HG02642 (cell line): Measurements from ENCODE around the gene MGRN1.

Source experiments
- ATAC-seq: cut with Tn5 transposase; IDR thresholded peaks from one replicate; pipeline ENCODE4 v1.9.1; 2021; ENCODE audit warnings: mild to moderate bottlenecking; ENCODE audit not compliant: unreplicated experiment, poor library complexity

MGRN1 gene

GRCh38 chr16:4603624-4604170 is 20.9 kb upstream of the MGRN1 start:
- no peak for ATAC-seq

- ATAC-seq, result no peak
Observed at GRCh38 chr16:4604401-4604800, 20.2 kb upstream of the MGRN1 start.

GRCh38 chr16:4606354-4606753 is 18.3 kb upstream of the MGRN1 start:
- ATAC-seq, result no peak

- no peak for ATAC-seq
Observed at GRCh38 chr16:4607841-4608703, 16.6 kb upstream of the MGRN1 start.

GRCh38 chr16:4608704-4608980 is 16.0 kb upstream of the MGRN1 start:
- ATAC-seq, result no peak

- ATAC-seq, result no peak
Observed at GRCh38 chr16:4609200-4610010, 15.2 kb upstream of the MGRN1 start.

- ATAC-seq, result no peak
Observed at GRCh38 chr16:4610011-4611005, 14.3 kb upstream of the MGRN1 start.

- ATAC-seq, result no peak
Observed at GRCh38 chr16:4611337-4612021, 13.1 kb upstream of the MGRN1 start.

GRCh38 chr16:4612474-4612931 is 12.1 kb upstream of the MGRN1 start:
- no peak for ATAC-seq

GRCh38 chr16:4612977-4613635 is 11.5 kb upstream of the MGRN1 start:
- no peak for ATAC-seq

- no peak for ATAC-seq
Observed at GRCh38 chr16:4613636-4614570, 10.7 kb upstream of the MGRN1 start.

GRCh38 chr16:4614571-4615383 is 9.8 kb upstream of the MGRN1 start, which contains the start of gene UBALD1:
TSS of gene UBALD1 (minus strand) at chr16:4614888. CDS start at chr16:4614797, 91 bp downstream.
- peak; percentile 56 for ATAC-seq

GRCh38 chr16:4615384-4616046 is 9.1 kb upstream of the MGRN1 start:
- no peak for ATAC-seq

- ATAC-seq, result peak; percentile 77
Observed at GRCh38 chr16:4616047-4616811, 8.4 kb upstream of the MGRN1 start.

GRCh38 chr16:4617880-4618279 is 6.7 kb upstream of the MGRN1 start:
- no peak for ATAC-seq
